HEK293 (cell line): Measurements from ENCODE around the gene SRP14.

Source experiments
- CTCF ChIA-PET: fragments of 350-600 bp; formaldehyde crosslinking; extraction: SDS; loops from one replicate; lab custom pipeline; 2021; ENCODE audit warnings: antibody characterized with exemption; lab: Yijun Ruan, JAX
- POLR2A ChIA-PET: fragments of 300-600 bp; formaldehyde crosslinking; extraction: SDS; loops from one replicate; lab custom pipeline; 2020; ENCODE audit warnings: antibody characterized with exemption, inconsistent platforms; lab: Yijun Ruan, JAX
- H3K27ac ChIP-seq: fragments of 200-500 bp; sonication (Bioruptor generic); 2 replicates; pipeline ENCODE4 v1.5.1; 2014; ENCODE audit warnings: low read depth, low read length, control low read depth, inconsistent platforms; ENCODE audit errors: extremely low read depth
- H3K36me3 ChIP-seq, 2 experiments: fragments of 200-500 bp in 1 of 2; sonication (Bioruptor generic) in 1 of 2; 1 replicate in 1 of 2; 2 replicates in 1 of 2; pipeline ENCODE4 v1.5.1; 2014 to 2017; ENCODE audit warnings: inconsistent platforms in 2 of 2, low read length in 2 of 2; ENCODE audit not compliant: control insufficient read depth in 2 of 2, insufficient read depth in 1 of 2
- H3K4me1 ChIP-seq: fragments of 200-500 bp; sonication (Bioruptor generic); 2 replicates; pipeline ENCODE4 v1.5.1; 2014; ENCODE audit warnings: mild to moderate bottlenecking, low read length, inconsistent platforms; ENCODE audit not compliant: control insufficient read depth, insufficient read depth
- H3K4me3 ChIP-seq: 2 replicates; pipeline ENCODE4 v1.5.1; 2011; ENCODE audit warnings: low read depth, mild to moderate bottlenecking, control low read depth, low read length, moderate library complexity
- H3K9me3 ChIP-seq: fragments of 200-500 bp; sonication (Bioruptor generic); 2 replicates; pipeline ENCODE4 v1.5.1; 2014; ENCODE audit warnings: low read depth, low read length, inconsistent platforms; ENCODE audit not compliant: control insufficient read depth, insufficient read depth
- CTCF ChIP-seq: fragments of 450-650 bp; formaldehyde crosslinking; IDR thresholded peaks from 2 replicates; pipeline ENCODE4 v1.5.1; 2016; ENCODE audit warnings: missing biosample characterization, missing genetic modification characterization
- KLF10 ChIP-seq: fragments of 450-650 bp; IDR thresholded peaks from 2 replicates; pipeline ENCODE4 v1.5.1; 2018; ENCODE audit warnings: missing biosample characterization, mild to moderate bottlenecking, missing genetic modification characterization
- OVOL3 ChIP-seq: fragments of 450-650 bp; formaldehyde crosslinking; IDR thresholded peaks from 2 replicates; pipeline ENCODE4 v1.5.1; 2016; ENCODE audit warnings: missing biosample characterization, missing genetic modification characterization
- WT1 ChIP-seq: fragments of 450-650 bp; formaldehyde crosslinking; IDR thresholded peaks from 2 replicates; pipeline ENCODE4 v1.5.1; 2016; ENCODE audit warnings: missing biosample characterization, missing genetic modification characterization
- ZBTB7A ChIP-seq: fragments of 450-650 bp; formaldehyde crosslinking; IDR thresholded peaks from 2 replicates; pipeline ENCODE4 v1.5.1; 2016; ENCODE audit warnings: low read depth, missing biosample characterization, missing genetic modification characterization
- ZFP37 ChIP-seq: fragments of 450-650 bp; formaldehyde crosslinking; IDR thresholded peaks from 2 replicates; pipeline ENCODE4 v1.5.1; 2016; ENCODE audit warnings: missing biosample characterization, missing genetic modification characterization
- ZNF175 ChIP-seq: fragments of 450-650 bp; formaldehyde crosslinking; IDR thresholded peaks from 2 replicates; pipeline ENCODE4 v1.5.1; 2016; ENCODE audit warnings: missing biosample characterization, missing genetic modification characterization
- ZNF223 ChIP-seq: fragments of 450-650 bp; formaldehyde crosslinking; IDR thresholded peaks from 2 replicates; pipeline ENCODE4 v1.5.1; 2016; ENCODE audit warnings: missing biosample characterization, missing genetic modification characterization
- ZNF26 ChIP-seq: fragments of 450-650 bp; formaldehyde crosslinking; IDR thresholded peaks from 2 replicates; pipeline ENCODE4 v1.5.1; 2016; ENCODE audit warnings: missing biosample characterization, missing genetic modification characterization
- ZNF324 ChIP-seq: fragments of 450-650 bp; formaldehyde crosslinking; IDR thresholded peaks from 2 replicates; pipeline ENCODE4 v1.5.1; 2016; ENCODE audit warnings: missing biosample characterization, missing genetic modification characterization
- ZNF394 ChIP-seq: fragments of 450-650 bp; formaldehyde crosslinking; IDR thresholded peaks from 2 replicates; pipeline ENCODE4 v1.5.1; 2016; ENCODE audit warnings: missing biosample characterization, missing genetic modification characterization, mild to moderate bottlenecking, moderate library complexity, borderline replicate concordance
- ZNF426 ChIP-seq: fragments of 450-650 bp; formaldehyde crosslinking; IDR thresholded peaks from 2 replicates; pipeline ENCODE4 v1.5.1; 2017; ENCODE audit warnings: missing biosample characterization, missing genetic modification characterization, mild to moderate bottlenecking, inconsistent platforms, moderate library complexity
- ZNF473 ChIP-seq: fragments of 450-650 bp; formaldehyde crosslinking; IDR thresholded peaks from 2 replicates; pipeline ENCODE4 v1.5.1; 2017; ENCODE audit warnings: missing biosample characterization, missing genetic modification characterization
- ZNF513 ChIP-seq: fragments of 450-650 bp; IDR thresholded peaks from 2 replicates; pipeline ENCODE4 v1.5.1; 2018; ENCODE audit warnings: missing biosample characterization, missing genetic modification characterization
- ZNF621 ChIP-seq: fragments of 450-650 bp; formaldehyde crosslinking; IDR thresholded peaks from 2 replicates; pipeline ENCODE4 v1.5.1; 2017; ENCODE audit warnings: missing biosample characterization, missing genetic modification characterization
- ZNF639 ChIP-seq: fragments of 450-650 bp; formaldehyde crosslinking; IDR thresholded peaks from 2 replicates; pipeline ENCODE4 v1.5.1; 2016; ENCODE audit warnings: missing biosample characterization, missing genetic modification characterization
- ZNF701 ChIP-seq: fragments of 450-650 bp; formaldehyde crosslinking; IDR thresholded peaks from 2 replicates; pipeline ENCODE4 v1.5.1; 2016; ENCODE audit warnings: missing biosample characterization, missing genetic modification characterization
- ZNF707 ChIP-seq: fragments of 450-650 bp; formaldehyde crosslinking; IDR thresholded peaks from 2 replicates; pipeline ENCODE4 v1.5.1; 2016; ENCODE audit warnings: missing biosample characterization, missing genetic modification characterization
- ZSCAN18 ChIP-seq: fragments of 450-650 bp; formaldehyde crosslinking; IDR thresholded peaks from 2 replicates; pipeline ENCODE4 v1.5.1; 2016; ENCODE audit warnings: missing biosample characterization, missing genetic modification characterization

SRP14 gene

GRCh38 chr15:40055576-40056293 lies 16.8 kb upstream of the SRP14 start:
- H3K9me3 ChIP-seq, result no peaks in the 10 kb centered on the region
- H3K4me1 ChIP-seq, result peaks cover 7% of the 10 kb centered on the region; the same call in 1 of the 2 replicates
- POLR2A ChIA-PET, result interaction anchor here (1.1 kb wide), 1 partner anchor 51 kb away, joined by 5 read pairs; no protein-coding TSS in a partner anchor
- TF ChIP-seq ZFP37 (tag by site-specific recombination), result no peak
- no peak for TF ChIP-seq ZSCAN18 (tag by site-specific recombination)
- TF ChIP-seq ZNF639 (tag by site-specific recombination), result no peak
- TF ChIP-seq ZNF324 (tag by site-specific recombination), result no peak
- no peak for TF ChIP-seq ZNF473 (tag by site-specific recombination)
- no peak for TF ChIP-seq ZNF175 (tag by site-specific recombination)
- TF ChIP-seq ZNF701 (tag by site-specific recombination), result no peak
- TF ChIP-seq ZNF223 (tag by site-specific recombination), result no peak
- TF ChIP-seq ZNF707 (tag by site-specific recombination), result no peak
- TF ChIP-seq ZNF426 (tag by site-specific recombination), result no peak
- TF ChIP-seq ZNF621 (tag by site-specific recombination), result no peak
- no peak for TF ChIP-seq CTCF (tag by site-specific recombination)
- no peak for TF ChIP-seq ZNF394 (tag by site-specific recombination)
- TF ChIP-seq KLF10, result no peak
- TF ChIP-seq ZBTB7A (tag by site-specific recombination), result no peak
- no peak for TF ChIP-seq ZNF26 (tag by site-specific recombination)
- TF ChIP-seq OVOL3, result no peak
- no peak for TF ChIP-seq WT1 (tag by site-specific recombination)
- no peak for TF ChIP-seq ZNF513 (tag by site-specific recombination)
- TF ChIP-seq, all 188 proteins: peak for 0
- CTCF ChIA-PET, result interaction anchor here (0.8 kb wide), 1 partner anchor 49 kb away, joined by 3 read pairs; no protein-coding TSS in a partner anchor
- Histone ChIP-seq H3K27ac (no peak overlapping the region; the same call in 1 of the 2 replicates), H3K36me3 (peaks cover 0 to 3% of the 10 kb centered on the region in 2 experiments; a peak in 1 of 3 replicates), H3K4me3 (no peak overlapping the region)
